GM18498 (cell line): ENCODE results near the gene LRRC74A.
"Not testable (repeated sequence)": the region's sequence is repeated elsewhere in the genome, so short reads cannot be mapped to it uniquely, and the experiment has no call there.

ENCODE experiments used
- ATAC-seq: cut with Tn5 transposase; IDR thresholded peaks from one replicate; pipeline ENCODE4 v1.9.1; 2021; ENCODE audit warnings: mild to moderate bottlenecking, moderate library complexity; ENCODE audit not compliant: unreplicated experiment

The LRRC74A gene

GRCh38 chr14:76883447-76883846 is 57.2 kb downstream of the LRRC74A start:
- no peak for ATAC-seq

DNA sequence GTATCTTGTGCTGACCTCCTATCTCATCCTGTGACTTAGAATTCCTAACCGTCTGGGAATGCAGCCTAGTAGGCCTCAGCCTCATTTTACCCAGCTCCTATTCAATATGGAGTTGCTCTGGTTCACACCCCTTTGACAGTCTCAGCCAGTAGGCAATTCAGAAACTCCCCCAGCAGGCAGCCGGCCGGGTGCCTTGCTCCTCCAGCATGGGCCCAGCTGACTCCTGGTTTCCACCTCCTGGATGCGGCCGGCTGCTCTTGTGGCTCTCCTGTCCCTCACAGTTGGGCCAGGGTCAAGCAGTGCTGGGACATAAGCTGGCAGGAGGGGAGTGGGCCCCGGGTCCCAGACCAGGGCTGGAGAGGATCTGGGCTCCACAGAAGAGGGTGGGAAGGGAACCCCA is 58.2 kb downstream of the LRRC74A start:
- ATAC-seq = no peak

GRCh38 chr14:76884853-76885276 is 58.7 kb downstream of the LRRC74A start:
- ATAC-seq = no peak

DNA sequence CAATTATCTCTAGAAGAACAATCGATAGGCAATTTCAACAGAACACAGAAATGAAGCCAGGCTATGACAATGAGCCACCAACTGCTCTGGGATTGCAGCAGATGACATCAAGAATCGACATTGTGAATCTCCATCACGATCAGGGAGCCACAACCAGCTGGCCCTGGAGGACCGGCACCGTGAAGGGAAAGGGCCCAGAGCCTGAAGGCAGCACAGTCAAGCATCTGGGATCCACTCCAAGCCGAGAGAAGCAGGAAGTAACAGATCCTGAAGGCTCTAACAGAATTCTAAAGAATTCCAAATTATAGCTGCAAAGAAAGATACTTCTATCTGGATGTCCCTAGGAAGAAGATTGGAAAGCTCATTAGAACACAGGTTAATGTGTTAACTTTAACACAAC is 61.0 kb downstream of the LRRC74A start:
- no peak for ATAC-seq

DNA sequence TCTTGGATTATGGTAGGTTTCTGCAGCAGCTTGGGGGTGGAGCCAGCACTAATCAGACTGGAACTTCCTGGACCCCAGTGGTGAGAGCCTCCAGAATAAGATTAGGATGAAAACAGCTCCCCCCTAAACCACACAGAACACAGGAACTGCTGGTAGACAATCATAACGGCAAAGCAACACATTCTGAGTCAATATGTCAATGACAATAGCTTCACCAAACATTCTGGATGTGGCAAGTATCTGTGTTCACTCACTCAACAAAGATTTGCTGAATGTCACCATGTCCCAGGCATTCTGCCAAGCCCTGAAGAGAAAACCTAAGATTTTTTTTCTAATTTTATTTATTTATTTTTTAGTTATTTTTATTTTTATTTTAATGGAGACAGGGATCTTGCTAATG is 65.2 kb downstream of the LRRC74A start:
- ATAC-seq = no peak

DNA sequence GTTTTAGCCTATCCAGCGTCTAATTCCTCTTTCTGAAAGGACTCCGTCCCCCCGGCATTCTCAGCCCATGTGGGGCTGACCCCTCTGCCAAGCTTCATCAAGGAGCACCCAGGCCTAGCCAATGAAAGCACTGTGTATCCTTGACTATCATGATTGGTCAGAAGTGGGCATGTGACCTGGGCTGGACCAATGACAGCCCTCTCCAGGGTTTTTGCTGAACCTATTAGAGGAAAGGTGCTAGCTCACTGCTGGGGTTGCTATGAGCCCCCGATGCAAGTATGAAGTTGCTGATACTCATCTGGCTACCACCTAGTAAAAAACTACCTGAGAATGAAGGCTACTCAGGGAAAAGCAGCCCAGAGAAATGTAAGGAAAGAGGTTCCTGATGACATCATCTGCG is 68.1 kb downstream of the LRRC74A start:
- ATAC-seq = no peak

DNA sequence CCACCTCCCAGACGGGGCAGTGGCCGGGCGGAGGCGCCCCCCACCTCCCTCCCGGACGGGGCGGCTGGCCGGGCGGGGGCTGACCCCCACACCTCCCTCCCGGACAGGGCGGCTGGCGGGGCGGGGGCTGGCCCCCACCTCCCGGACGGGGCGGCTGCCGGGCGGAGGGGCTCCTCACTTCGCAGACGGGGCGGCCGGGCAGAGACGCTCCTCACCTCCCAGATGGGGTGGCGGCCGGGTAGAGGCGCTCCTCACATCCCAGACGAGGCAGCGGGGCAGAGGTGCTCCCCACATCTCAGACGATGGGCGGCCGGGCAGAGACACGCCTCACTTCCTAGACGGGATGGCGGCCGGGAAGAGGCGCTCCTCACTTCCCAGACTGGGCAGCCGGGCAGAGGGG is 71.8 kb downstream of the LRRC74A start:
- ATAC-seq = not testable (repeated sequence)

DNA sequence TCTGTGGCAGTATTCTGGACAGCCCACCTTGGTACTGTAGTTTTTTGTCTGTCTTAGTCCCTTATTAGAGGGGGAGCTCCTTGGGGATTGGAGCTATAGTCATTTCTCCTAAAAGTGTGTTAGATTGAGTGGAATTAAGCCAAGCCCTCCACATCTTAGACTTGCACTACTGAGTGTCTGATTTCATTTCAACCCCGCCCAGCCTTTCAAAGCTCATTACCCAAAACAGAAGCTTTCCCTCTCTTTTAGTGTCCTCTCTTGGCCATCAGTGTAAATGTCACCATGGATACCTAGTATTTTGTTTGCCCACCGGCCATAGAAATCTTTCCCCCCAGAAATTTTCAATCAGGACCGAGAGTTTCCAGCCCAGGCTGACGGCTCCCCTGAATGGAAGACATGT is 74.5 kb downstream of the LRRC74A start:
- ATAC-seq = no peak

DNA sequence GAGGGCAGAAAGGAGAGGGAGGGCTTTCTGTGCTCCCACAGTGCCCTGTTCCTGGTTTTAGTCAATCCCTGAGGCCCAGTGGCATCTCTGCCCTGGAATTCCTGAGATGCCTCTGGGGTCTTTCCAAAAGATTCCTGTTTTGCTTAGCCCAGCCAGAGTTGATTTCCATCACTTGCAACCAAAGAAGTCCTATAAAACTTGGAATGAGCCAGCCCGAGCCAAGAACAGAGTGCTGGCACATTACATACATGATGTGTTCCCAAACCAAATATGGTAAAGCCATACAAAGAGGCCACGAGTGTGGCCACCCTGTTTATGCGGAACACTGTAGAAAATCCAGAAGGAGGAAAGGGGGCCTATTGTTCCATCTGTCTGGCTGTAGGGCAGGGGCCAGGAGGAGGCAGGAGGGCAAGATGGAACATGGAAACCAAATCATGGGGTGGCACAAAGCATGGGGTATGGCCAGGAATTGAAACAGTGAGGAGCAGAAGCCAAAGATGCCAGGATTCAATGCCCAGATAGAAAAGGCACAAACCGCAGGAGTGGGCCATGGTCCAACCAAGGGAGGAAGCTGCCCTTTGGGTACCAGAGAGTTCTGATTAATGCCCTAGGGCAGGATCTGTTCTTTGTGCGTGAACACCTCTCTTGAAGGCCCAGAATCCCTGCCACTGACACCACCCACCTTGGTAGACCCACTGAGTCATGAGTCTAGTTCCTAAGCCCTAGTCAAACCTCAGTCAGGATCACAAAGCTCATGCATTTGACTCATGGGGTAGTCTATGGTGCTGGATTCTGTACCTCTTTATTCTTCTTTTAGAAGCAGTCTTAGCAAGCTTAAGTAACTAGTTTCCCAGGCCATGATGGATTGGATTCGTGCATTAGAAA is 75.2 kb downstream of the LRRC74A start:
- no peak for ATAC-seq

DNA sequence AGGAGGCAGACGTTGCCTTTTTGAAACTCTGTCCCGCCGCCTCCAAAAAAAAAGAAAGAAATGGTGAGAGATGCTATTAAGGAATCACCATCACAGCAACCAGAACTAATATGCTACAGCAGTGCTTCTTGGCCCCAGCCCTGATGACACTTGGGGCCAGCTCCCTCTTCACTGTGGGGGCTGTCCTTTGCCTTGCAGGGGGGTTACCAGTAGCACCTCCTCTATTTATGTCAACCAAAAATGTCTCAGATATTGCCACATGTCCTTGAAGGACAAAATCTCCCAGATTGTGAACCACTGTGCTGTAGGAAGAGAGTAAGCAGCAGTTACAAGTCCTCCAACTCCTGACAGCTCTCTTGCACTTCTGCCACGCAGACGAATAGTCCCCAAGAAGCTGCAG is 76.4 kb downstream of the LRRC74A start:
- no peak for ATAC-seq

- ATAC-seq = no peak
These were observed 78.0 kb downstream of the LRRC74A start for GRCh38 chr14:76904100-76904739.

DNA sequence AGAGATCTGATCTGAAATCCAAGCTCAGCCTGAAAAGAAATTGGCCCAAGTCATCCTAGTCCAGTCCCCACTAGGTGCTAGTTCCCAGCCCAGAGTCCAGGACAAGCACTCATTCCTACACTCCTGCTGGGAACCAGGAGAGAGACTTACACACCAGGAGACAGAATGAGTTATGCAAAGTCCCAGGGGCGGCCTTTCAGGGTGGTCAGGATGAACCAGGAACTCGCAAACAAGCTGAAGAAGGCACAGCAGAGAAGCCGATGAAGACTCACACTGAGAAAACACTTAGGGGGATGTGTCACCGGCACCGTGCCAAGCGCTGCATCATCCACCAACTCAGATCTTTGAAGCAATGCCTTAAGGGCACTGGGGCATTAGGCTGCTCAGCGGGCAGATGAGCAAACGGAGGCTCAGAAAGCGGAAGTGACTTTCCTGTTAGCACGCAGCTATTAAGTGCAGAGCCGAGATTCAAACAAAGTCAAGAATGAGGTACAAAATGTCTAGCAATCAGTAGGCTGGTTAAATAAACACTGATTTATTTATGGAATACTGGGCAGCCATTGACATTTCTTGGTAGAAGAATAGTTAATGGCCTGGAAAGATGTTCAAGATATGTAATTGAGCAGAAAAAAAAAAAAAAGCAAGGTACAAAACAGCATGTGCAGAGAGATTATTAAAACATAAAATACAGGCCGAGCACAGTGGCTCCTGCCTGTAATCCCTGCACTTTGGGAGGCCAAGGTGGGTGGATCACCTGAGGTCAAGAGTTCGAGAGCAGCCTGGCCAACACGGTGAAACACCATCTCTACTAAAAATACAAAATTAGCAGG is 78.7 kb downstream of the LRRC74A start:
- peak; percentile 89 for ATAC-seq

DNA sequence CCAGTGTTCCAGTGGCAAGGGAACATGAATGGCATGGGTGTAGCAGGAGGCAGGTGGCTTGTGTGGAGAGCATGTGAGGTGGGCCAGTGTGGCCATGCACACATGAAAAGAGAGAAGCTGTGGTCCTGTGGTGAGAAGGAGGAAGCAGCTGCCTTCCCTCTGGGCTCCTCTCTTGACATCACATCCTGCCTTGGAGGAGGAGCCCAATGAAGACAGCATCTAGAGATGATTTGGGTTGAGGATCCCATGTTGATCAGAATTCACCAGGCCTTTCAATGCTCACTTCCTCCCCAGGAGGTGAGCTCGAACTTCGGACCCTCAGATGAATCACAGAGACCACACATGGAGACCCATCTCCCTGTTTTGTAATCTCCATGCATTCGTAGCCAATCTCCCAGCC is 82.6 kb downstream of the LRRC74A start:
- ATAC-seq = no peak

GRCh38 chr14:76909266-76909665 is 83.1 kb downstream of the LRRC74A start:
- ATAC-seq = no peak

- ATAC-seq = no peak
These were observed 84.2 kb downstream of the LRRC74A start for GRCh38 chr14:76910371-76910890.

DNA sequence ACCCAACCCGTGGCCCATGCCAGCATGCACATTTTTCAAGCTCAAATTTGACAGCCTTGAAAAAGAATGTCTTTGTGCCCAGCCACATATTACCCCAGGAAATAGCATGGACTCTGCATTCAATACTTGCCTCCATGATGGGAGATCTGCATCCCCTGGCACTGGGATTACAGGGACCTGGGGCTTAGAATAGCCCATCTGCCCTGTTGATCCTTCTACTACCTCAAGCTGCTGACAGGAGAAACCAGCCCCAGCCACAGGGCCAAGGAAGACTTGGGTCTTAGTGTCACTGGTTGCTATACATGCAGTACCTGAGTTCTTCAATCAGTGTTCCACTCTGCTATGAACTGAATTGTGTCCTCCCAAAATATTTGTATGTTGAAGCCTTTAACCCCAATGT is 85.3 kb downstream of the LRRC74A start:
- no peak for ATAC-seq

GRCh38 chr14:76914533-76915081 is 88.4 kb downstream of the LRRC74A start:
- ATAC-seq = not testable (repeated sequence)

- no peak for ATAC-seq
These were observed 90.0 kb downstream of the LRRC74A start for GRCh38 chr14:76916040-76916715.

DNA sequence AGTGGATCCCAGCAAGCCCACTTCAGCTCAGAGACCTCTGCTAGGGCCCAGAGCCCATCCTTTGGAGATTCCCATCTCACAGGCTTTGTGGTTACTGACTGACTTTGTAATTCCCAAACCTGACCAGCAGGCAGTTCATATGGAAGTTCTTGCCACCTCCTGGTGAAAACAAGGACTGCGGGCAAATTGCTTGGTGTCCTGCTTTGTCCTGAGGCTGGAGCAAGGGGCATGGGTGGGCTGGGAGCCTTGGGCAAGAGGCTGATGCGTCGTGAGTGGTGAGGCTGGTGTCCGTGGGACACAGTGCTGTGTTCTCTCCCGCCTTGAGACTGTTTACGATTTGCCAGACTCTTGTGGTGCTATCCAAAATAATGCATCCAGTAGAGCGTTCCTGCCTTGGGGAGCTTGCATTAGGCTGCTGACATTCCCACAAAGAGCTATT is 91.0 kb downstream of the LRRC74A start:
- no peak for ATAC-seq

GRCh38 chr14:76917745-76918255 is 91.6 kb downstream of the LRRC74A start:
- ATAC-seq = no peak
